Measurements from ENCODE around the gene PIWIL4. TPM values are rescaled to one million over a fixed set of nuclear protein-coding genes. Genes with fewer than 3 reads are reported as not detected.

The PIWIL4 gene
- polyA plus RNA-seq, 1 donor from 2014 or later: 1.3 TPM

DNA sequence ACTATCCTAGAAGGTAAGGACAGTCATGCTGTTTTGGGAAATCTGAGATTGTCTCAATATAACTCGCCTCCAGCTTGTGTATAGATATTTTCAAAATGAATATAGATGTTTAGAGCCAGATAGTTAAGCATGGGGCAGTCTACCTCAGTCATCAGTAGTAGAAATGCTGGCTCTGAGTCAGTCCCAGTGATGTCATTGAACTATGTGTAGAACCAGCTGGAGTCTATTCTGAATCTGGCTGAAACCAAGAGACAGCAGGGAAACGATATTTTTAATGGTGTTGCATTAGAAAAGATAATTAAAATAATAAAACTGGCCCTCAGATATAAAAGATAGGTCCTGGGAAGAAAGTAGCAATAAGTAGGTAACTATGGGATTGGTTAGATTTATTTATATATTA, 25.9 kb downstream of the PIWIL4 start:
- no peak overlapping the region for H2AFZ ChIP-seq (ENCODE audit: low read depth, low read length)
- no peaks in the 10 kb centered on the region for H3K79me2 ChIP-seq (replicated peaks; ENCODE audit: insufficient read depth, low read length)
- no peak overlapping the region for H3K27ac ChIP-seq (ENCODE audit: low read length)
- H3K36me3 ChIP-seq (ENCODE audit: insufficient read depth, low read length): no peaks in the 10 kb centered on the region
- no peak overlapping the region for H3K9ac ChIP-seq (ENCODE audit: low read length)
- no peaks in the 10 kb centered on the region for H3K9me2 ChIP-seq (ENCODE audit: insufficient read depth, low read length)
- no peaks in the 10 kb centered on the region for H4K20me1 ChIP-seq (ENCODE audit: insufficient read depth)
- no peaks in the 10 kb centered on the region for H3F3A ChIP-seq (ENCODE audit: insufficient read depth, low read length, poor library complexity, severe bottlenecking)
- H3K4me2 ChIP-seq (ENCODE audit: low read length): no peak overlapping the region
- no peaks in the 10 kb centered on the region for H3K9me3 ChIP-seq (ENCODE audit: low read length)
- no peaks in the 10 kb centered on the region for H3K27me3 ChIP-seq (ENCODE audit: insufficient read depth, low read depth, low read length)
- TF ChIP-seq POLR2AphosphoS5 (IDR thresholded peaks at IDR 0.05) (no peak), EZH2 (IDR thresholded peaks at IDR 0.05; ENCODE audit: borderline replicate concordance, insufficient read depth, low read length, poor library complexity, severe bottlenecking) (no peak)
- H3K4me3 ChIP-seq (ENCODE audit: low read length): no peak overlapping the region

- no peak overlapping the region for H3K4me3 ChIP-seq (ENCODE audit: low read length)
- no peak overlapping the region for H3K9ac ChIP-seq (ENCODE audit: low read length)
- H3K79me2 ChIP-seq (replicated peaks; ENCODE audit: insufficient read depth, low read length): no peaks in the 10 kb centered on the region
- H3K4me2 ChIP-seq (ENCODE audit: low read length): no peak overlapping the region
- no peak for TF ChIP-seq REST (IDR thresholded peaks at IDR 0.05; ENCODE audit: borderline replicate concordance)
- TF ChIP-seq, protein P1, sequence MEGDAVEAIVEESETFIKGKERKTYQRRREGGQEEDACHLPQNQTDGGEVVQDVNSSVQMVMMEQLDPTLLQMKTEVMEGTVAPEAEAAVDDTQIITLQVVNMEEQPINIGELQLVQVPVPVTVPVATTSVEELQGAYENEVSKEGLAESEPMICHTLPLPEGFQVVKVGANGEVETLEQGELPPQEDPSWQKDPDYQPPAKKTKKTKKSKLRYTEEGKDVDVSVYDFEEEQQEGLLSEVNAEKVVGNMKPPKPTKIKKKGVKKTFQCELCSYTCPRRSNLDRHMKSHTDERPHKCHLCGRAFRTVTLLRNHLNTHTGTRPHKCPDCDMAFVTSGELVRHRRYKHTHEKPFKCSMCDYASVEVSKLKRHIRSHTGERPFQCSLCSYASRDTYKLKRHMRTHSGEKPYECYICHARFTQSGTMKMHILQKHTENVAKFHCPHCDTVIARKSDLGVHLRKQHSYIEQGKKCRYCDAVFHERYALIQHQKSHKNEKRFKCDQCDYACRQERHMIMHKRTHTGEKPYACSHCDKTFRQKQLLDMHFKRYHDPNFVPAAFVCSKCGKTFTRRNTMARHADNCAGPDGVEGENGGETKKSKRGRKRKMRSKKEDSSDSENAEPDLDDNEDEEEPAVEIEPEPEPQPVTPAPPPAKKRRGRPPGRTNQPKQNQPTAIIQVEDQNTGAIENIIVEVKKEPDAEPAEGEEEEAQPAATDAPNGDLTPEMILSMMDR (IDR thresholded peaks at IDR 0.05; ENCODE audit: poor library complexity, severe bottlenecking): no peak
- TF ChIP-seq SMC3 (conservative IDR thresholded peaks at IDR 0.05; ENCODE audit: poor library complexity): no peak
- no peak for TF ChIP-seq EP300 (conservative IDR thresholded peaks at IDR 0.05; ENCODE audit: poor library complexity, severe bottlenecking)
- TF ChIP-seq MXI1 (conservative IDR thresholded peaks at IDR 0.05; ENCODE audit: poor library complexity, severe bottlenecking): no peak
- TF ChIP-seq RAD21 (conservative IDR thresholded peaks at IDR 0.05): no peak
- TF ChIP-seq EZH2 (IDR thresholded peaks at IDR 0.05; ENCODE audit: borderline replicate concordance, insufficient read depth, low read length, poor library complexity, severe bottlenecking): no peak
- TF ChIP-seq POLR2AphosphoS5 (IDR thresholded peaks at IDR 0.05): no peak
- no peak for TF ChIP-seq TAF1 (IDR thresholded peaks at IDR 0.05; ENCODE audit: low read depth)
- no peaks in the 10 kb centered on the region for H3K9me2 ChIP-seq (ENCODE audit: insufficient read depth, low read length)
- no peaks in the 10 kb centered on the region for H3F3A ChIP-seq (ENCODE audit: insufficient read depth, low read length, poor library complexity, severe bottlenecking)
- no peaks in the 10 kb centered on the region for H3K9me3 ChIP-seq (ENCODE audit: low read length)
- H3K27ac ChIP-seq (ENCODE audit: low read length): no peak overlapping the region
- H2AFZ ChIP-seq (ENCODE audit: low read depth, low read length): no peak overlapping the region
- H3K27me3 ChIP-seq (ENCODE audit: insufficient read depth, low read depth, low read length): no peaks in the 10 kb centered on the region
- H4K20me1 ChIP-seq (ENCODE audit: insufficient read depth): no peaks in the 10 kb centered on the region
- no peaks in the 10 kb centered on the region for H3K36me3 ChIP-seq (ENCODE audit: insufficient read depth, low read length)
These were observed 27.9 kb downstream of the PIWIL4 start for GRCh38 chr11:94595076-94595475.

DNA sequence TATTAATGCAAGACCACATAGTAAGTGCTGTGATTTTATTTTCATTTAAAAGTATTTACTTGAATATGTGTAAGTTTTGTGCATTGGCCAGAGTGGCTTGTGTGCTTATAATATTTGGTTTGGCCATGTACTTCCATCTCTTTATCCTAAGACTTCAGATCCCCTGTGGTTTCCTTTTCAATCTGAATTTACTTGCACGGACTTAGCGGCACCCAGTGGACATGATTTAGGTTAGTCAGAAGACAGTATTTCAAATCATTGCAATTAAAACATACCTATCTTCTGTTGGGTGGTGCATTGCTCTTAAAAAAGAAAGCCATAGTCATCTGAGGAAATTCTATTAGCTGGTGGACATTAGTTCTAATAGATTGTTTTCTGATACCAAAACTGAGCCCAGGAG, 30.7 kb downstream of the PIWIL4 start:
- no peaks in the 10 kb centered on the region for H3K79me2 ChIP-seq (replicated peaks; ENCODE audit: insufficient read depth, low read length)
- H3K9me3 ChIP-seq (ENCODE audit: low read length): no peaks in the 10 kb centered on the region
- H3K9ac ChIP-seq (ENCODE audit: low read length): no peak overlapping the region
- H3K27me3 ChIP-seq (ENCODE audit: insufficient read depth, low read depth, low read length): no peaks in the 10 kb centered on the region
- no peak overlapping the region for H2AFZ ChIP-seq (ENCODE audit: low read depth, low read length)
- H3K27ac ChIP-seq (ENCODE audit: low read length): no peak overlapping the region
- H3K4me2 ChIP-seq (ENCODE audit: low read length): no peak overlapping the region
- TF ChIP-seq RAD21 (conservative IDR thresholded peaks at IDR 0.05) (no peak), TAF1 (IDR thresholded peaks at IDR 0.05; ENCODE audit: low read depth) (no peak), EZH2 (IDR thresholded peaks at IDR 0.05; ENCODE audit: borderline replicate concordance, insufficient read depth, low read length, poor library complexity, severe bottlenecking) (no peak), EP300 (conservative IDR thresholded peaks at IDR 0.05; ENCODE audit: poor library complexity, severe bottlenecking) (no peak), MXI1 (conservative IDR thresholded peaks at IDR 0.05; ENCODE audit: poor library complexity, severe bottlenecking) (no peak), SMC3 (conservative IDR thresholded peaks at IDR 0.05; ENCODE audit: poor library complexity) (no peak), REST (IDR thresholded peaks at IDR 0.05; ENCODE audit: borderline replicate concordance) (no peak)
- TF ChIP-seq, protein P1 (IDR thresholded peaks at IDR 0.05; ENCODE audit: poor library complexity, severe bottlenecking): no peak
- H3K4me3 ChIP-seq (ENCODE audit: low read length): no peak overlapping the region
- no peaks in the 10 kb centered on the region for H4K20me1 ChIP-seq (ENCODE audit: insufficient read depth)
- H3F3A ChIP-seq (ENCODE audit: insufficient read depth, low read length, poor library complexity, severe bottlenecking): no peaks in the 10 kb centered on the region
- no peaks in the 10 kb centered on the region for H3K9me2 ChIP-seq (ENCODE audit: insufficient read depth, low read length)
- H3K36me3 ChIP-seq (ENCODE audit: insufficient read depth, low read length): no peaks in the 10 kb centered on the region
